Measurements from ENCODE around the gene EFEMP1. TPM values are rescaled to one million over a fixed set of nuclear protein-coding genes. Genes with fewer than 3 reads are reported as not detected.

The EFEMP1 gene
- total and polyA plus RNA-seq, 4 experiments from 2014 or later, result not detected

DNA sequence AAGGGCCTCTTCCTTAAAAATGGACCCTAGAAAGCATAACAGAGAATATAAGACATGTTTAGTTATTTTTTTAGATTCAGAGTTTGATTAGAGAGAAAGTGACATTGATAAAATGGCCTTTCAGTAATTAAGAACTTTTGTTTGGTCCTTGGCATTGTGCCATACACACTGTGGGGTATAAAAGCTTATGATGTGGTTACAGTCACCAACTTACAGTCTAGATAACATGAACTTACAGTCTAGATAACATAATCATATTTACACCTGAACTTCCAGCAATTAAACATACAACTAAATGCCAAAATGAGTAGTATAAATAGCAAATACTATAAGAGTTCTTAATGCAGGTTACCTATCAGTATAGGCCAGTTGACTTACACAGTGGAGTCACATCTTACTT is 25.6 kb upstream of the EFEMP1 start:
- no peaks in the 10 kb centered on the region for H3K36me3 Mint-ChIP-seq
- Histone ChIP-seq H3K27ac (ENCODE audit: low read depth, low read length) (no peak overlapping the region), H3K27me3 (ENCODE audit: insufficient read depth, low read length) (no peaks in the 10 kb centered on the region), H3K36me3 (ENCODE audit: insufficient read depth, low read length) (no peaks in the 10 kb centered on the region), H3K4me3 (ENCODE audit: low read length in 2 of 2) (no peak overlapping the region), H3K4me1 (ENCODE audit: insufficient read depth, low read length) (no peaks in the 10 kb centered on the region), H3K9me3 (ENCODE audit: control insufficient read depth in 1 of 2, low read length in 2 of 2) (no peaks in the 10 kb centered on the region)
- H3K27ac Mint-ChIP-seq, result no peak overlapping the region
- ChIA-PET CTCF (ENCODE audit: partially characterized antibody) (no interaction called here), POLR2A (ENCODE audit: partially characterized antibody) (no interaction called here)
- no peak overlapping the region for H3K4me3 Mint-ChIP-seq
- no peaks in the 10 kb centered on the region for H3K4me1 Mint-ChIP-seq
- peaks cover 1 to 6% of the 10 kb centered on the region in 2 donors for H3K27me3 Mint-ChIP-seq
- H3K9me3 Mint-ChIP-seq, result peaks cover 0 to 1% (median 0%) of the 10 kb centered on the region in 8 donors
- no peak for DNase-seq
- intact Hi-C loops (cut with micrococcal nuclease), result no loop called here

DNA sequence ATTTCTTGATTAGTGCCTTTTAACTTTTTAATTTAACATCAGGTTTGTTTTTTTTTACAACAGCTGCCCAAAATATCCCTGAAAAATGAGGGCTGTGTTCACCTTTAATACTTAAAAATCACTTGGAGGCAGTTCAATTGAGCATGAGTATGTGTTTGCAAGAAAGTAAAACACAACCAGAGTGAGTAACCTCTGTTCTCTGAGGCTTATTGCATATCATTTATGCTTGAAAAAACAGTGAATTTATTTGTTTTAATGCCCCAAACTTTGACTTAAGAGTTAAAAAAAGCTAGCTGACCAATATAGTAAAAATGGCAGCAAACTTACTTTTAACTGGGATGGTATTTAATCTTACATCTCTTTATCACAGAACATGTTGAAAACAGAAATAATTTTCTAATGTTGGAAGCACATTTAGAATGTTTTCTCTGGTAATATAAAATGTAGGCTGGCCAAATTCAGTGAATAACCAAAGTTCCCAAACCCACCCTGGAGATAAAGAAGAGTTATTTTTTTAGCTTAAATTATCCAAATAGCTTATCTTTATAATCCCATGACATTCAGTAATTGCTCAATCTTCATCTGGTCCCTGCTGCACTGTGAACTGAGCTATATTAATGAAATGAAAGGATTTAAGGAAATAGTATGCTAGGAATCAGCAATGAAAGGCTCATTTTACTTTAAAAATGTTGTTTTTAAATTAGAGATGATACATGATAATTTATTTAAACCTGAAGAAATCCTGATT is 24.8 kb upstream of the EFEMP1 start:
- ChIA-PET CTCF (ENCODE audit: partially characterized antibody) (no interaction called here), POLR2A (ENCODE audit: partially characterized antibody) (no interaction called here)
- Histone ChIP-seq H3K27ac (ENCODE audit: low read depth, low read length) (no peak overlapping the region), H3K36me3 (ENCODE audit: insufficient read depth, low read length) (no peaks in the 10 kb centered on the region), H3K4me1 (ENCODE audit: insufficient read depth, low read length) (no peaks in the 10 kb centered on the region), H3K9me3 (ENCODE audit: control insufficient read depth in 1 of 2, low read length in 2 of 2) (no peaks in the 10 kb centered on the region), H3K4me3 (ENCODE audit: low read length in 2 of 2) (no peak overlapping the region), H3K27me3 (ENCODE audit: insufficient read depth, low read length) (no peaks in the 10 kb centered on the region)
- no peak for DNase-seq
- peaks cover 0 to 3% (median 0%) of the 10 kb centered on the region in 8 donors for H3K9me3 Mint-ChIP-seq
- intact Hi-C loops (cut with micrococcal nuclease), result no loop called here
- peaks cover 1 to 6% of the 10 kb centered on the region in 2 donors for H3K27me3 Mint-ChIP-seq
- H3K4me3 Mint-ChIP-seq, result no peak overlapping the region
- no peak overlapping the region for H3K27ac Mint-ChIP-seq
- H3K4me1 Mint-ChIP-seq, result no peaks in the 10 kb centered on the region
- no peaks in the 10 kb centered on the region for H3K36me3 Mint-ChIP-seq

DNA sequence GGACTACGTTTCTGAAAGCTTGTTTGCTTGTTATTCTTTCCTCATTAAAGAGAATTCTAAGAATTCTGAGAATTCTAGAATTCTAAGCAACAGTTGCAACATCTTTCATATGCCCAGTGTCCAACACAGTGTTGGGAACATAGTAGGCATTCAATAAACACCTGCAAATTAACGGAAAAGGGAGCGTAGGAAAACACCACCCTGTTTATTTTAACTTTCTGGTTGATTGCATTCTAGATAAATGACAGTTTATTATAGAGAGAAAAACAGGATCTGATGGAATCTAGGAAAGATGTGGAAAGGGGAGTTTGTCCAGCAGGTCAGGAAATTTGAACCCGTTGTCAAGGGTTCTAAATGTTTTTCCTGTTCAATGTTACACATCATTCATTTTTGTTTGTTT is 24.2 kb upstream of the EFEMP1 start:
- H3K4me1 Mint-ChIP-seq, result no peaks in the 10 kb centered on the region
- ChIA-PET POLR2A (ENCODE audit: partially characterized antibody) (no interaction called here), CTCF (ENCODE audit: partially characterized antibody) (no interaction called here)
- H3K9me3 Mint-ChIP-seq, result peaks cover 0 to 3% (median 0%) of the 10 kb centered on the region in 8 donors
- H3K27ac Mint-ChIP-seq, result no peak overlapping the region
- no peaks in the 10 kb centered on the region for H3K9me3 ChIP-seq (ENCODE audit: control insufficient read depth in 1 of 2, low read length in 2 of 2)
- no peak overlapping the region for H3K4me3 Mint-ChIP-seq
- no peak for DNase-seq
- intact Hi-C loops (cut with micrococcal nuclease), result no loop called here
- H3K36me3 Mint-ChIP-seq, result no peaks in the 10 kb centered on the region
- H3K4me3 ChIP-seq (ENCODE audit: low read length in 2 of 2), result no peak overlapping the region
- peaks cover 1 to 6% of the 10 kb centered on the region in 2 donors for H3K27me3 Mint-ChIP-seq
- H3K4me1 ChIP-seq (ENCODE audit: insufficient read depth, low read length), result no peaks in the 10 kb centered on the region
- H3K27ac ChIP-seq (ENCODE audit: low read depth, low read length), result no peak overlapping the region
- H3K36me3 ChIP-seq (ENCODE audit: insufficient read depth, low read length), result no peaks in the 10 kb centered on the region
- no peaks in the 10 kb centered on the region for H3K27me3 ChIP-seq (ENCODE audit: insufficient read depth, low read length)

- H3K4me1 ChIP-seq (ENCODE audit: insufficient read depth, low read length), result no peaks in the 10 kb centered on the region
- no peak overlapping the region for H3K4me3 Mint-ChIP-seq
- no peak for DNase-seq
- ChIA-PET CTCF (ENCODE audit: partially characterized antibody) (no interaction called here), POLR2A (ENCODE audit: partially characterized antibody) (no interaction called here)
- H3K9me3 ChIP-seq (ENCODE audit: control insufficient read depth in 1 of 2, low read length in 2 of 2), result no peaks in the 10 kb centered on the region
- H3K27me3 ChIP-seq (ENCODE audit: insufficient read depth, low read length), result no peaks in the 10 kb centered on the region
- no peak overlapping the region for H3K27ac ChIP-seq (ENCODE audit: low read depth, low read length)
- no peaks in the 10 kb centered on the region for H3K36me3 Mint-ChIP-seq
- intact Hi-C loops (cut with micrococcal nuclease), result no loop called here
- no peak overlapping the region for H3K4me3 ChIP-seq (ENCODE audit: low read length in 2 of 2)
- H3K4me1 Mint-ChIP-seq, result no peaks in the 10 kb centered on the region
- H3K27ac Mint-ChIP-seq, result no peak overlapping the region
- H3K27me3 Mint-ChIP-seq, result peaks cover 1 to 4% of the 10 kb centered on the region in 2 donors
- H3K36me3 ChIP-seq (ENCODE audit: insufficient read depth, low read length), result no peaks in the 10 kb centered on the region
- peaks cover 0 to 2% (median 0%) of the 10 kb centered on the region in 8 donors for H3K9me3 Mint-ChIP-seq
Observed at GRCh38 chr2:55946793-55947192, 23.2 kb upstream of the EFEMP1 start.

GRCh38 chr2:55943466-55943865 is 19.9 kb upstream of the EFEMP1 start:
- H3K4me1 Mint-ChIP-seq, result no peaks in the 10 kb centered on the region
- Histone ChIP-seq H3K27me3 (ENCODE audit: insufficient read depth, low read length) (no peaks in the 10 kb centered on the region), H3K9me3 (ENCODE audit: control insufficient read depth in 1 of 2, low read length in 2 of 2) (no peaks in the 10 kb centered on the region), H3K36me3 (ENCODE audit: insufficient read depth, low read length) (no peaks in the 10 kb centered on the region), H3K27ac (ENCODE audit: low read depth, low read length) (no peak overlapping the region), H3K4me1 (ENCODE audit: insufficient read depth, low read length) (no peaks in the 10 kb centered on the region), H3K4me3 (ENCODE audit: low read length in 2 of 2) (no peak overlapping the region)
- no peaks in the 10 kb centered on the region for H3K27me3 Mint-ChIP-seq
- H3K9me3 Mint-ChIP-seq, result peaks cover 0 to 2% (median 0%) of the 10 kb centered on the region in 8 donors
- DNase-seq, result no peak
- ChIA-PET POLR2A (ENCODE audit: partially characterized antibody) (no interaction called here), CTCF (ENCODE audit: partially characterized antibody) (no interaction called here)
- H3K27ac Mint-ChIP-seq, result no peak overlapping the region
- no peak overlapping the region for H3K4me3 Mint-ChIP-seq
- H3K36me3 Mint-ChIP-seq, result no peaks in the 10 kb centered on the region
- intact Hi-C loops (cut with micrococcal nuclease), result no loop called here

GRCh38 chr2:55936351-55936750 is 12.8 kb upstream of the EFEMP1 start:
- peaks cover 0 to 4% (median 0%) of the 10 kb centered on the region in 8 donors for H3K9me3 Mint-ChIP-seq
- POLR2A ChIA-PET (ENCODE audit: partially characterized antibody), result no interaction called here
- CTCF ChIA-PET (ENCODE audit: partially characterized antibody), result no interaction called here
- Histone ChIP-seq H3K27me3 (ENCODE audit: insufficient read depth, low read length) (no peaks in the 10 kb centered on the region), H3K9me3 (ENCODE audit: control insufficient read depth in 1 of 2, low read length in 2 of 2) (no peaks in the 10 kb centered on the region), H3K4me1 (ENCODE audit: insufficient read depth, low read length) (no peaks in the 10 kb centered on the region), H3K36me3 (ENCODE audit: insufficient read depth, low read length) (no peaks in the 10 kb centered on the region), H3K4me3 (ENCODE audit: low read length in 2 of 2) (no peak overlapping the region), H3K27ac (ENCODE audit: low read depth, low read length) (no peak overlapping the region)
- no peak for DNase-seq
- intact Hi-C loops (cut with micrococcal nuclease), result no loop called here
- no peak overlapping the region for H3K4me3 Mint-ChIP-seq
- H3K4me1 Mint-ChIP-seq, result no peaks in the 10 kb centered on the region
- H3K27ac Mint-ChIP-seq, result no peak overlapping the region
- peaks cover 0 to 2% of the 10 kb centered on the region in 2 donors for H3K27me3 Mint-ChIP-seq
- H3K36me3 Mint-ChIP-seq, result no peaks in the 10 kb centered on the region

DNA sequence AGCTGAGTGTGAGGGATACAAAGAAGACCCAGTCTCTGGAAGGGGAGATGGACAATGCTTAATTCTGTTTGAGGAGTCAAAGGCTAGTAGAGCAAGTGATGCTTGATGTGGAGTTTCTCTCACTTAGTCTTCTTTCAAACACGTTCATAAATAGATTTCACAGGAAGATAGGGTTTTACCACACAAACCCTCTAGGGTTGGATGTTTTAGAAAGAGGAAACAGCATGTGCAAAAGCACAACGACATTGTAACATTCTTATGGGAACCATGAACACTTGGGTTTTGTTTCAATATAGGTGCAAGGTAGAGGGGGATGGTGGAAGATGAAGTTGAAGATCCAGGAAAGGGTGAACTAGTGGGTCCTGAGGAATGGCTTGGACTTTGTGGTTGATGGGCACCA is 10.8 kb upstream of the EFEMP1 start:
- H3K36me3 ChIP-seq (ENCODE audit: insufficient read depth, low read length), result no peaks in the 10 kb centered on the region
- DNase-seq, result no peak
- H3K27me3 ChIP-seq (ENCODE audit: insufficient read depth, low read length), result no peaks in the 10 kb centered on the region
- no peaks in the 10 kb centered on the region for H3K4me1 ChIP-seq (ENCODE audit: insufficient read depth, low read length)
- Mint-ChIP-seq H3K4me1 (no peaks in the 10 kb centered on the region), H3K27me3 (peaks cover 0 to 2% of the 10 kb centered on the region in 2 donors), H3K4me3 (no peak overlapping the region), H3K36me3 (no peaks in the 10 kb centered on the region), H3K9me3 (peaks cover 0 to 4% (median 0%) of the 10 kb centered on the region in 8 donors), H3K27ac (no peak overlapping the region)
- intact Hi-C loops (cut with micrococcal nuclease), result no loop called here
- CTCF ChIA-PET (ENCODE audit: partially characterized antibody), result no interaction called here
- POLR2A ChIA-PET (ENCODE audit: partially characterized antibody), result no interaction called here
- H3K4me3 ChIP-seq (ENCODE audit: low read length in 2 of 2), result no peak overlapping the region
- H3K9me3 ChIP-seq (ENCODE audit: control insufficient read depth in 1 of 2, low read length in 2 of 2), result no peaks in the 10 kb centered on the region
- H3K27ac ChIP-seq (ENCODE audit: low read depth, low read length), result no peak overlapping the region

Measured in CD4-positive, alpha-beta memory T cell (primary cell).